K562 (cell line): ENCODE results near the gene VANGL1. TPM values are rescaled to one million over a fixed set of nuclear protein-coding genes. Genes with fewer than 3 reads are reported as not detected.

Experiments used
- ATAC-seq: fragments of 200-7000 bp; cut with Tn5 transposase; 3 replicates; pipeline ENCODE4 v1.9.1; 2020; ENCODE audit warnings: moderate library complexity
- BruUV-seq: library from RNA; stranded (reverse); fragments of 400-500 nt; replicated peaks from 2 replicates; lab custom pipeline; 2021; lab: Mats Ljungman, UMichigan
- CTCF ChIA-PET: fragments of 300-600 bp; formaldehyde crosslinking; extraction: SDS; loops from one replicate; lab custom pipeline; 2021; ENCODE audit warnings: low intra/inter-chr PET ratio; lab: Yijun Ruan, JAX
- POLR2A ChIA-PET: fragments of 300-600, 350-650 bp; sonication (Branson Sonifier 250); formaldehyde crosslinking; extraction: SDS; loops from one replicate; lab custom pipeline; 2021; ENCODE audit warnings: antibody characterized with exemption, inconsistent platforms; lab: Yijun Ruan, JAX
- DNase-seq, 4 experiments: peaks; one replicate each; pipeline versions ENCODE4 v3.0.0 to v3.0.0-alpha.2; 2011 to 2018; ENCODE audit warnings: low spot score in 3 of 4, mixed read lengths in 3 of 4; ENCODE audit errors: extremely low read depth in 1 of 4
- FAIRE-seq: peaks from 2 replicates; lab custom pipeline; 2011; peaks lifted over from hg19 to GRCh38; lab: Jason Lieb, UNC
- H2AFZ ChIP-seq: 2 replicates; pipeline ENCODE4 v1.6.0; 2011; ENCODE audit warnings: low read depth, low read length, control low read depth, inconsistent platforms
- H3K27ac ChIP-seq: fragments of 200-600 bp; 3 replicates; pipeline ENCODE4 v1.8.0; 2011; ENCODE audit warnings: low read depth, mild to moderate bottlenecking, control low read depth, inconsistent platforms, low read length, moderate library complexity, mixed read lengths; ENCODE audit errors: extremely low read depth
- H3K27me3 ChIP-seq, 2 experiments: fragments of 300-600 bp in 1 of 2; 2 replicates in 1 of 2; 3 replicates in 1 of 2; pipeline versions ENCODE4 v1.6.0 to v1.8.0; 2011; ENCODE audit warnings: inconsistent platforms in 2 of 2, low read length in 2 of 2, mild to moderate bottlenecking in 1 of 2, mixed read lengths in 1 of 2, moderate library complexity in 1 of 2; ENCODE audit not compliant: control insufficient read depth in 2 of 2, insufficient read depth in 2 of 2
- H3K36me3 ChIP-seq: fragments of 300-600 bp; 3 replicates; pipeline ENCODE4 v1.8.0; 2011; ENCODE audit warnings: mild to moderate bottlenecking, low read length, inconsistent platforms; ENCODE audit not compliant: control insufficient read depth, insufficient read depth
- H3K4me1 ChIP-seq, 2 experiments: fragments of 200-600 bp in 1 of 2; replicated peaks in 1 of 2; 2 replicates in 1 of 2; 3 replicates in 1 of 2; pipeline versions ENCODE4 v1.5.1 to v1.8.0; 2011; ENCODE audit warnings: inconsistent platforms in 2 of 2, low read length in 2 of 2, mild to moderate bottlenecking in 1 of 2, mixed read lengths in 1 of 2, moderate library complexity in 1 of 2; ENCODE audit not compliant: control insufficient read depth in 2 of 2, insufficient read depth in 2 of 2
- H3K4me2 ChIP-seq: 2 replicates; pipeline ENCODE4 v1.6.1; 2011; ENCODE audit warnings: low read length, control low read depth, inconsistent platforms, mixed read lengths; ENCODE audit not compliant: insufficient read depth
- H3K4me3 ChIP-seq: fragments of 200-600 bp; sonication (generic), shearing (Covaris generic); 2 replicates; pipeline ENCODE4 v1.5.1; 2016; ENCODE audit warnings: control low read depth, inconsistent platforms
- H3K79me2 ChIP-seq: fragments of 200-600 bp; 3 replicates; pipeline ENCODE4 v1.8.0; 2011; ENCODE audit warnings: low read length, inconsistent platforms; ENCODE audit not compliant: control insufficient read depth, insufficient read depth
- H3K9ac ChIP-seq, 2 experiments: 2 replicates each; pipeline versions ENCODE4 v1.6.0 to v1.6.1; 2011; ENCODE audit warnings: low read depth in 2 of 2, low read length in 2 of 2, control low read depth in 1 of 2, inconsistent platforms in 1 of 2, mild to moderate bottlenecking in 1 of 2, mixed read lengths in 1 of 2; ENCODE audit not compliant: insufficient read depth in 1 of 2
- H3K9me1 ChIP-seq: one replicate; pipeline ENCODE4 v1.6.0; 2011; ENCODE audit warnings: inconsistent platforms, mild to moderate bottlenecking, low read length, moderate library complexity; ENCODE audit not compliant: control insufficient read depth, insufficient read depth
- H3K9me3 ChIP-seq: replicated peaks from 2 replicates; pipeline ENCODE4 v1.5.1; 2011; ENCODE audit warnings: low read depth, low read length, inconsistent platforms; ENCODE audit not compliant: control insufficient read depth, insufficient read depth
- H4K20me1 ChIP-seq: replicated peaks from 2 replicates; pipeline ENCODE4 v1.6.1; 2011; ENCODE audit warnings: low read length, inconsistent platforms, mixed read lengths; ENCODE audit not compliant: control insufficient read depth, insufficient read depth
- BRD9 ChIP-seq: fragments of 450-650 bp; IDR thresholded peaks from 2 replicates; pipeline ENCODE4 v1.6.1; 2018; ENCODE audit warnings: low read depth; ENCODE audit not compliant: partially characterized antibody
- C11orf30 ChIP-seq: fragments of 450-650 bp; IDR thresholded peaks from 2 replicates; pipeline ENCODE4 v1.6.1; 2016; ENCODE audit warnings: low read depth, mild to moderate bottlenecking
- CBX5 ChIP-seq: IDR thresholded peaks from 2 replicates; pipeline ENCODE4 v1.6.1; 2014; ENCODE audit warnings: low read depth, borderline replicate concordance
- CLOCK ChIP-seq: fragments of 250-450 bp; sonication (Bioruptor Pico); IDR thresholded peaks from 2 replicates; pipeline ENCODE4 v1.4.0; 2020; ENCODE audit warnings: mild to moderate bottlenecking, moderate library complexity, borderline replicate concordance
- HIVEP1 ChIP-seq: fragments of 250-450 bp; sonication (Bioruptor Pico); IDR thresholded peaks from 2 replicates; pipeline ENCODE4 v1.4.0; 2020; ENCODE audit warnings: mild to moderate bottlenecking
- HLTF ChIP-seq: fragments of 450-650 bp; IDR thresholded peaks from 2 replicates; pipeline ENCODE4 v1.6.1; 2016
- PPARD ChIP-seq: fragments of 250-450 bp; sonication (Bioruptor Pico); IDR thresholded peaks from 2 replicates; pipeline ENCODE4 v1.8.0; 2022; ENCODE audit warnings: inconsistent platforms, mild to moderate bottlenecking, moderate library complexity
- RAD51 ChIP-seq: fragments of 450-650 bp; IDR thresholded peaks from 2 replicates; pipeline ENCODE4 v1.7.1; 2016; ENCODE audit warnings: low read depth, mild to moderate bottlenecking, borderline replicate concordance
- RFX5 ChIP-seq: IDR thresholded peaks from 2 replicates; pipeline ENCODE4 v1.6.1; 2011; ENCODE audit warnings: low read depth, mild to moderate bottlenecking, improper control_type of control experiment, low read length
- STAT5A ChIP-seq: IDR thresholded peaks from 2 replicates; pipeline ENCODE4 v1.6.1; 2012; ENCODE audit warnings: low read length, inconsistent platforms, borderline replicate concordance
- TCFL5 ChIP-seq: fragments of 250-450 bp; sonication (Bioruptor Pico); conservative IDR thresholded peaks from 2 replicates; pipeline ENCODE4 v1.6.1; 2021; ENCODE audit warnings: mild to moderate bottlenecking, moderate library complexity, matching md5 sums
- THRAP3 ChIP-seq: fragments of 450-650 bp; IDR thresholded peaks from 2 replicates; pipeline ENCODE4 v1.6.1; 2016; ENCODE audit warnings: mild to moderate bottlenecking, inconsistent platforms, borderline replicate concordance
- WGBS: fragments of 100-300 bp; shearing (Covaris generic); methylation state at CpG from one replicate; pipeline ENCODE4 v1.1.6; 2016; ENCODE audit warnings: low coverage, mixed read lengths; ENCODE audit not compliant: insufficient coverage; ENCODE audit errors: missing lambda C conversion rate; 5-methylcytosine and 5-hydroxymethylcytosine counted together
- in situ Hi-C: fragments of 300-500 bp; cut with MboI; formaldehyde crosslinking; loops from 4 replicates; pipeline ENCODE4 v1.15.0; 2018; ENCODE audit warnings: inconsistent platforms, mixed read lengths
- intact Hi-C: fragments of 100-400 bp; cut with micrococcal nuclease; formaldehyde crosslinking; loops from 2 replicates; pipeline ENCODE4 v1.14.2; 2022
- polyA plus RNA-seq, 8 experiments: library from polyadenylated mRNA; depleted of rRNA in 4 of 8; stranded (reverse) in 5 of 8; unstranded in 3 of 8; fragments of >200 nt; fragmentation: Nextera tagmentation in 2 of 8; fragmentation: Illumina TruSeq in 1 of 8; extraction: Ambion mirVana in 2 of 8; extraction: Trizol in 1 of 8; gene quantifications; 2 replicates each; pipeline versions ENCODE4 v1.2.1 to v1.2.3, GENCODE V29; 2011 to 2014; ENCODE audit warnings: inconsistent platforms in 1 of 8, missing spikeins in 1 of 8
- total RNA-seq, 7 experiments: library from RNA; depleted of rRNA in 6 of 7; stranded (reverse); fragments of >200 nt in 6 of 7; fragmentation: Illumina TruSeq in 2 of 7; extraction: Trizol in 2 of 7; gene quantifications; 2 replicates each; pipeline versions ENCODE4 v1.2.1 to v1.2.3, GENCODE V29; 2011 to 2021; ENCODE audit warnings: low replicate concordance in 1 of 7
- TF ChIP-seq, protein P1 (sequence below): sonication (generic); formaldehyde crosslinking; IDR thresholded peaks from 2 replicates; pipeline ENCODE4 v1.8.0; 2022; ENCODE audit warnings: mild to moderate bottlenecking, missing genetic modification reagents
- TF ChIP-seq, protein P2 (sequence below): fragments of 250-450 bp; sonication (Bioruptor Pico); IDR thresholded peaks from 2 replicates; pipeline ENCODE4 v1.5.0; 2021
- TF ChIP-seq, protein P3 (sequence below): fragments of 250-450 bp; sonication (Bioruptor Pico); IDR thresholded peaks from 2 replicates; pipeline ENCODE4 v1.5.0; 2021
- TF ChIP-seq, protein P4 (sequence below): IDR thresholded peaks from 2 replicates; pipeline ENCODE4 v1.6.1; 2011; ENCODE audit not compliant: insufficient read length; ENCODE audit errors: extremely low read depth

Gene VANGL1
- total and polyA plus RNA-seq, 9 of the 15 experiments (the other 6 are each of a cell fraction or from before 2014, with no cell fraction given), result 0.90 to 12.8 (median 9.6) TPM

- Histone ChIP-seq H3K4me2 (no peak overlapping the region), H2AFZ (no peak overlapping the region), H4K20me1 (no peaks in the 10 kb centered on the region), H3K27ac (no peak overlapping the region), H3K4me1 (no peaks in the 10 kb centered on the region), H3K9ac (no peak overlapping the region), H3K27me3 (peaks cover 0 to 7% of the 10 kb centered on the region in 2 experiments; a peak in 1 of 5 replicates), H3K9me3 (no peaks in the 10 kb centered on the region), H3K9me1 (no peaks in the 10 kb centered on the region), H3K36me3 (no peaks in the 10 kb centered on the region), H3K79me2 (no peaks in the 10 kb centered on the region), H3K4me3 (no peak overlapping the region)
- no TSS peak for BruUV-seq
- intact Hi-C loops, result no loop called here
- DNase-seq, result no peak
- 1% methylated on average over 5 of the region's 5 CpGs for WGBS
- POLR2A ChIA-PET, result no interaction called here
- in situ Hi-C loops, result loop anchor here (5.0 kb wide), 2 partner anchors 101 to 376 kb away; no protein-coding TSS in a partner anchor
- ATAC-seq, result no peak
- CTCF ChIA-PET, result no interaction called here
- TF ChIP-seq, protein P1, sequence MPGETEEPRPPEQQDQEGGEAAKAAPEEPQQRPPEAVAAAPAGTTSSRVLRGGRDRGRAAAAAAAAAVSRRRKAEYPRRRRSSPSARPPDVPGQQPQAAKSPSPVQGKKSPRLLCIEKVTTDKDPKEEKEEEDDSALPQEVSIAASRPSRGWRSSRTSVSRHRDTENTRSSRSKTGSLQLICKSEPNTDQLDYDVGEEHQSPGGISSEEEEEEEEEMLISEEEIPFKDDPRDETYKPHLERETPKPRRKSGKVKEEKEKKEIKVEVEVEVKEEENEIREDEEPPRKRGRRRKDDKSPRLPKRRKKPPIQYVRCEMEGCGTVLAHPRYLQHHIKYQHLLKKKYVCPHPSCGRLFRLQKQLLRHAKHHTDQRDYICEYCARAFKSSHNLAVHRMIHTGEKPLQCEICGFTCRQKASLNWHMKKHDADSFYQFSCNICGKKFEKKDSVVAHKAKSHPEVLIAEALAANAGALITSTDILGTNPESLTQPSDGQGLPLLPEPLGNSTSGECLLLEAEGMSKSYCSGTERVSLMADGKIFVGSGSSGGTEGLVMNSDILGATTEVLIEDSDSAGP (CRISPR knock-in tag), result no peak
- TF ChIP-seq PPARD (no peak), RAD51 (no peak), C11orf30 (no peak), CBX5 (no peak), BRD9 (no peak), RFX5 (no peak), HLTF (no peak), STAT5A (no peak), CLOCK (CRISPR knock-in tag) (no peak), HIVEP1 (no peak), THRAP3 (no peak), TCFL5 (CRISPR knock-in tag) (no peak)
- TF ChIP-seq, protein P2, sequence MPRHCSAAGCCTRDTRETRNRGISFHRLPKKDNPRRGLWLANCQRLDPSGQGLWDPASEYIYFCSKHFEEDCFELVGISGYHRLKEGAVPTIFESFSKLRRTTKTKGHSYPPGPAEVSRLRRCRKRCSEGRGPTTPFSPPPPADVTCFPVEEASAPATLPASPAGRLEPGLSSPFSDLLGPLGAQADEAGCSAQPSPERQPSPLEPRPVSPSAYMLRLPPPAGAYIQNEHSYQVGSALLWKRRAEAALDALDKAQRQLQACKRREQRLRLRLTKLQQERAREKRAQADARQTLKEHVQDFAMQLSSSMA, result no peak
- TF ChIP-seq, protein P3, sequence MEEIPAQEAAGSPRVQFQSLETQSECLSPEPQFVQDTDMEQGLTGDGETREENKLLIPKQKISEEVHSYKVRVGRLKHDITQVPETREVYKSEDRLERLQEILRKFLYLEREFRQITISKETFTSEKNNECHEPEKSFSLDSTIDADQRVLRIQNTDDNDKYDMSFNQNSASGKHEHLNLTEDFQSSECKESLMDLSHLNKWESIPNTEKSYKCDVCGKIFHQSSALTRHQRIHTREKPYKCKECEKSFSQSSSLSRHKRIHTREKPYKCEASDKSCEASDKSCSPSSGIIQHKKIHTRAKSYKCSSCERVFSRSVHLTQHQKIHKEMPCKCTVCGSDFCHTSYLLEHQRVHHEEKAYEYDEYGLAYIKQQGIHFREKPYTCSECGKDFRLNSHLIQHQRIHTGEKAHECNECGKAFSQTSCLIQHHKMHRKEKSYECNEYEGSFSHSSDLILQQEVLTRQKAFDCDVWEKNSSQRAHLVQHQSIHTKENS (CRISPR knock-in tag), result no peak
- TF ChIP-seq, protein P4, sequence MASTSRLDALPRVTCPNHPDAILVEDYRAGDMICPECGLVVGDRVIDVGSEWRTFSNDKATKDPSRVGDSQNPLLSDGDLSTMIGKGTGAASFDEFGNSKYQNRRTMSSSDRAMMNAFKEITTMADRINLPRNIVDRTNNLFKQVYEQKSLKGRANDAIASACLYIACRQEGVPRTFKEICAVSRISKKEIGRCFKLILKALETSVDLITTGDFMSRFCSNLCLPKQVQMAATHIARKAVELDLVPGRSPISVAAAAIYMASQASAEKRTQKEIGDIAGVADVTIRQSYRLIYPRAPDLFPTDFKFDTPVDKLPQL, result no peak
- FAIRE-seq, result no peak
These were observed 35.5 kb upstream of the VANGL1 start for GRCh38 chr1:115606305-115606704.
